HTERT RPE-1 (cell line): ENCODE results near the gene TRAF1.
"Not testable (repeated sequence)": the region's sequence is repeated elsewhere in the genome, so short reads cannot be mapped to it uniquely, and the experiment has no call there.

Experiments
- in situ Hi-C: fragments of 300-500 bp; cut with MboI; formaldehyde crosslinking; loops from 4 replicates; pipeline ENCODE4 v1.14.3; 2020; ENCODE audit warnings: low sequenced_read_pairs

The TRAF1 gene, protein sequence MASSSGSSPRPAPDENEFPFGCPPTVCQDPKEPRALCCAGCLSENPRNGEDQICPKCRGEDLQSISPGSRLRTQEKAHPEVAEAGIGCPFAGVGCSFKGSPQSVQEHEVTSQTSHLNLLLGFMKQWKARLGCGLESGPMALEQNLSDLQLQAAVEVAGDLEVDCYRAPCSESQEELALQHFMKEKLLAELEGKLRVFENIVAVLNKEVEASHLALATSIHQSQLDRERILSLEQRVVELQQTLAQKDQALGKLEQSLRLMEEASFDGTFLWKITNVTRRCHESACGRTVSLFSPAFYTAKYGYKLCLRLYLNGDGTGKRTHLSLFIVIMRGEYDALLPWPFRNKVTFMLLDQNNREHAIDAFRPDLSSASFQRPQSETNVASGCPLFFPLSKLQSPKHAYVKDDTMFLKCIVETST

GRCh38 chr9:120926397-120926928 is at the start of gene TRAF1:
TRAF1 (minus strand) TSS chr9:120926796; CDS start chr9:120926075, 721 bp downstream.
- in situ Hi-C loops, result no loop called here

- in situ Hi-C loops, result no loop called here
Observed at GRCh38 chr9:120974921-120975320, 48.3 kb upstream of the TRAF1 start.

DNA sequence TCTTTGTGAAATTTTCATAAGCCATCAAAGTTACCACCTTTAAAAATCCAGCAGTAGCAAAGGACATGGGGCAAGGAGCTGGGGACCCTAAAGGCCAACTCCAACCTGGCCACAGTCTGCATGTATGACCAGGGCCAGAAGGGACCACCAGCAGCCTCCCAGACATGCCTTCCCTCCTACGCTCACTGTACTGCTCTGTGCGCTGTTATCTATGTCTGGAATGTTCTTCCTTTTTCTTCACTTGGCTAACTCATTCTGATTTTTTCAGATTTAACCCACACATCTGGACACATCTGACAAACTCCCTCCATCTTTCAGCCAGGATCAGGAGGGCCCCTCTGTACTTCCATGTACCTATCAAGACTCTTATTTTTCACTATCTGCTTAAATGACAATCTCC is 47.6 kb upstream of the TRAF1 start:
- in situ Hi-C loops, result no loop called here

GRCh38 chr9:120971938-120972337 is 45.3 kb upstream of the TRAF1 start:
- in situ Hi-C loops, result no loop called here

DNA sequence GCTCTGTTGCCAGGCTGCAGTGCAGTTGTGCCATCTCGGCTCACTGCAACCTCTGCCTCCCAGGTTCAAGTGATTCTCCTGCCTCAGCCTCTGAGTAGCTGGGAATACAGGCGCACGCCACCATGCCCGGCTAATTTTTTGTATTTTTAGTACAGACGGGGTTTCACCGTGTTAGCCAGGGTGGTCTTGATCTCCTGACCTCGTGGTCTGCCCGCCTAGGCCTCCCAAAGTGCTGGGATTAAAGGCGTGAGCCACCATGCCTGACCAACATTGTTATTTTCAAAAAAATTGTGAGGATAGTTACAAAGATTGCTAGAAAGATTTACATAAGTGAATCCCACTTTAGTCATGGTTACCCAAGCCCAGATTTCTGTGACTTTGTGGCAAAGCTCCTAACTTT is 44.9 kb upstream of the TRAF1 start:
- in situ Hi-C loops, result not testable (repeated sequence)

DNA sequence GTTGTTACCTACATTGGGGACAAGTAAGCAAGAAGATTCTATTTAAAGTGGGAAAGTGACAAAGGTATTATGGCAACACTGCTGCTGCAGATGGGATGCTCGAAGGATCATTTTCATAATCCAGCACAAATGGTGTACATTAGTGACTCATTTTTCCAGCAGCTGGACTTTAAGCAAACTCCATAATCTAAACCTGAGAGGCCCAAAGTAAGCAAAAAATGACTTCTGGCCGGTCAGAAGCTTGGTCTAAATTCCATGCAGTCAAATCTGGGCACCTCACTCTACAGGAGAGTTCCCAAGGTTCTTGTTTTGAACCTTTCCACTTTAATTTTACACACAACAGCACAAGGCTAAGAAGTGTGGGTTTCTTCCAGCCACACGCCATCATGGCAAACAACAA is 43.6 kb upstream of the TRAF1 start:
- in situ Hi-C loops, result no loop called here

DNA sequence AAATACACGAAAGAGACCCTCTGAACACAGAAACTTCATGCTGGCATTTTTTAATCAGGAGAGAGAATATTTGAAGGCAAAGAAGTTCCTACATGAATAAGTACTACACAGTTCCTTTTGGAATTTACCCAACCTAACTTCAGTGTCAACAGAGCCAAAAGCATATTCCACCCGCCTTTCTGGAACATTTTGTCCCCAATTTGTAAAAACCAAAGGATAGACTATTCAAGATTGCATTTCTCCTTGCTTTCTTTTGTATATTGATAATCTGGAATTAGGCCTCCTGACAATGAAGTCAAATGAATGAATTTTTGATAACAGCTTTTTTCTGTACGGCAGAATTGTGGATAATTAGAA is 39.4 kb upstream of the TRAF1 start:
- in situ Hi-C loops, result no loop called here

DNA sequence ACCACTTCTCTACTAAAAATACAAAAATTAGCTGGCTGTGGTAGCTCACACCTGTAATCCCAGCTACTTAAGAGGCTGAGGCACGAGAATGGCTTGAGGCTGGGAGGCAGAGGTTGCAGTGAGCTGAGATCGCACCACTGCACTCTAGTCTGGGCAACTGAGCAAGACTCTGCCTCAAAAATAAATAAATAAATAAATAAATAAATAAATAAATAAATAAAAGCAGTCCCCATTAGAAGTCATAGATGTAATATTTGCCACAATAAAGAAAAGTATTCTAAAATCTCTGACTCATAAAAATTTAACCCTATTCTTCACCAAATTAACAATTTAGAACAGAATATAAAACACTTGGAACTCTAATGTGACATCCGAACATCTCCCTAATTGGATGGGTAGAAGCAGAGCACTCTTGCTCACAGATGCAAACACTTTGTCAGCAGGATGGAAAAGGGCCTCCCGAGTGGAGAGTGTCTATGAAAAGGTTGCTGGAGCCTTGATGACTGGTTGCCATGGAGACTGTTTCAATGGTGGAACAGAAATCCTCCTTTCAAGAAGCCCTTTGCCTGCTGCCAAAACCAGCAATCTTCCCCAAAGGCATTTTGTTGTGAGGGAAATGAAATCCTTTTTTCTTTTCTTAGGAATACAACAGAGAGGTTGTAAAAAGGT is 38.9 kb upstream of the TRAF1 start:
- in situ Hi-C loops, result no loop called here

GRCh38 chr9:120961936-120962335 is 35.3 kb upstream of the TRAF1 start:
- in situ Hi-C loops, result no loop called here

DNA sequence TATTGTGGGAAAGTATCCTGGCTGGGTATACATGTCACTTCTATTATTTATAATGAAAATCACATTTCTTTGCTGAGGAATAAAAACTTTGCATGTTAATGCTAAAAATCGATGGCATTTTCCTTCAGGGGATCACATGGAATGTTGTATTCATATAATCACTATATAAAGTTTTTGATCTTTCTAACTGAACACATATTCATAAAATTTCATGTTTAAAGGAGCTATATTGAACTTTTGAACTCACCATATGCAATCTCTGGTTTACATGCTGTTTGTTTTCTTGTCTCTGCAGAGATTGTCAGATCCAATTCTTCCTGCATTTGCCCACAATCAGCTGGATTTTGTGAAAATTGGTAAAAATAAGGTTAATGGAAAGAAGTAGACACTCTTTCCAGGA is 33.4 kb upstream of the TRAF1 start:
- in situ Hi-C loops, result no loop called here

GRCh38 chr9:120956862-120957261 is 30.3 kb upstream of the TRAF1 start:
- in situ Hi-C loops, result no loop called here

GRCh38 chr9:120951960-120952618 is 25.5 kb upstream of the TRAF1 start:
- in situ Hi-C loops, result no loop called here

DNA sequence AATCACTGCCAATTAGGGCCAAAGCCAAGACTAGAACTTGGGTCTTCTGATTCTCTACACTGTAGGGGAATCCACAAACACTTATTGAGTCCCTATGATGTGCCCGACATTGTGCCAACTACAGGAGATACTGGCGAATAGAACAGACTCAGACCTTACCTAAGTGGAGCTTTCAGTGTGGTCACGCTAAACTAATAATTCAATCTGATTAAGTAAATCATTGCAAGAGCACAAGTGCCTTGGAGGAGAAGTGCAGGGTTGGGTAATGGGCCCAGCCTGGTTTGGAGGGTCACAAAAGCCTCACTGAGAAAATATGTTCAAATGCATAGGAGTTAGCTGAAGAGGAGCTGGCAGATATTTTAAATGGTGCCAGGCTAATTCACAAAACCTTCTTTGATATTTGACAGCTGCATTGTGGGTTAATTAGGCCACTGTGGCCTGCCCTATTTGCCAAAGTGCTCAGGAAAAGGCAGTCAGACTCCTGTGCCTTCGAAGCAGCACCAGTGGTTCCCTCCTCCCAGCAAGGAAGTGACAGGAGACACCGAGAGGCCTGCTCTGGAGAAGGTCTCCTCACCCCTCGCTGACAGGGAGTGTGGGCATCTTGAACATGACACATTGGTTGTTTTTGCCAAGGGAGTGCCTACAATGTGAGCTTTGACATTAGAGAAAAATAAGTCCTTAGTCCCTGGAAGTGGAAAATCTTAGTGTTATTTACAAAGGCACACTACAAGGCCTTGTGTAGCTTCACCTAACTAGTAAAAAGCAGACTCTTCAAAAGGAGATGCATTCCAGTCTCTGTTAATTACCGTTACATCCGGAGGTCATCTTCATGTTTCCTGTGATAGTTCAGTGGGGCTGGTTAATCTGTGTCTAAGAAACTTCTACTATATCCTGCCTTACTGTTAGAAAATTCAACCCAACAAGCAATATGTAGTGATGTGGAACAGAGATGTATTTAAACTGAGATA is 24.1 kb upstream of the TRAF1 start:
- in situ Hi-C loops, result no loop called here

GRCh38 chr9:120949290-120949689 is 22.7 kb upstream of the TRAF1 start:
- in situ Hi-C loops, result no loop called here

GRCh38 chr9:120948824-120949223 is 22.2 kb upstream of the TRAF1 start:
- in situ Hi-C loops, result no loop called here

- in situ Hi-C loops, result no loop called here
Observed at GRCh38 chr9:120947222-120947621, 20.6 kb upstream of the TRAF1 start.

DNA sequence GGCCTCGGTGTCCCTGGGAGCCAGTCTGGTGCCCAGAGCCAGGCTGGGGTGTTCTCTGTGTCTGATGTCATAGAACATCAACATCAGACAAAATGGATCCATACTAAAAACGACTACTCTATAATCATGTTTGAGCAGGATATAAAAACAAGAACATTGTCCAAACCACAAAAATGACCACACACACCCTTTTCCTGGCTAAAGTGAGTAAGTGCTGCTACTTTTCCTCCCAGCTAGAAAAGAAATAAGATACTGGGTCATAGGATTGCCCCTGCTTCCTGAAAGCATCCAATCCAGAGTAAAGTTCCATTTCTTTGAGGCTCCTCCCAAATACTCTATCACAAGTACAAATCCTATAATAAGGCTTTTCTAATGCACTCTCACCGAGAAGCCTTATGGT is 19.7 kb upstream of the TRAF1 start:
- in situ Hi-C loops, result no loop called here

DNA sequence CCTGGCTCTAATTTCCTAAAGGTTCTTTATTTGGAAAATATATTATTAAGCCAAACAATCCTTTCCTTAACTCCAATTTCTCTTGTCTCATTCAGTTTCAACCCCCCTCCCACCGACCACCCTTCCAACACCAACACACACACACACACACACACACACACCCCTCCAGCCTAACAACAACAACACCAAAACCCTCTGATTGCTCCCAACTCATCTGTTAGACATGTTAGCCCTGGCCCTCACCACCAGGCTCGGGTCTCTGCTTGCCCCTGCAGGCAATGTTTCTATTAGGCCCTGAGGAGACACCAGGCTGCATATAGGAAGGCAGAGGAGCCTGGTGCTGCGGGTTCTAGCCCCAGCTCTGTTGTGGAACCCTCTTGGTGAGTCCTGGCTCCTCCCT is 18.4 kb upstream of the TRAF1 start:
- in situ Hi-C loops, result no loop called here

DNA sequence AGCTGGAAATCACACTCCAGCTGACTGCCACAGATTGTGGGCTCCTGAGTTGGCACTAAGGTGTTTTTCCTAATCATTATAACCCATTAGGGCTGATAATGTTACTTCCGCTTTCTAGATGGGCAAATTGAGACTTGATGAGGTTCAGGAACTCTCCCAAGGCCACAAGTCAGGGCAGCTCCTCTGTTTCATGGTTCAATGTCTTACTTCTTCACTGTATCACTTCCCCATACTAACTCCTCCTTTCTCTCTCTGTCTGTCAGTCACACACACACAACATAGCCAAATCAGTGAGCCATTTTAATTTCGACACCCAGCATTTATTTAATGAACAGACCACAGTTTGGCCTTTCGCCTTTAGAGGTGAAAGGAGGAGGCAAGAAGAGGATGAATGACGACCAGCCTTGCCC is 17.8 kb upstream of the TRAF1 start:
- in situ Hi-C loops, result no loop called here

GRCh38 chr9:120942186-120943001 is 15.8 kb upstream of the TRAF1 start:
- in situ Hi-C loops, result no loop called here
